H4 (cell line): ENCODE measurements around the gene ZNF845. TPM values are rescaled to one million over a fixed set of nuclear protein-coding genes. Genes with fewer than 3 reads are reported as not detected.
"Not testable (repeated sequence)": the region's sequence is repeated elsewhere in the genome, so short reads cannot be mapped to it uniquely, and the experiment has no call there.

Experiments used
- DNase-seq: peaks from one replicate; pipeline ENCODE4 v3.0.0-alpha.2; 2015; ENCODE audit warnings: low spot score
- total RNA-seq: library from RNA; depleted of rRNA; stranded (reverse); fragments of >200 nt; shearing (Covaris generic); gene quantifications from 2 replicates; pipeline ENCODE4 v1.2.3, GENCODE V29; 2014; rRNA removed

ZNF845 gene
- 6.8 and 7.9 TPM in 2 replicates for total RNA-seq

GRCh38 chr19:53333463-53334449 is at the start of gene ZNF845:
TSS of gene ZNF845 (plus strand) at chr19:53333749. CDS start at chr19:53341308, 7,559 bp downstream.
- DNase-seq = peak; percentile 86

GRCh38 chr19:53285087-53285486 is 48.5 kb upstream of the ZNF845 start:
- no peak for DNase-seq

- DNase-seq = no peak
Observed at GRCh38 chr19:53290758-53291549, 42.6 kb upstream of the ZNF845 start.

GRCh38 chr19:53294786-53295441 is 38.6 kb upstream of the ZNF845 start:
- no peak for DNase-seq

GRCh38 chr19:53301341-53301740 is 32.2 kb upstream of the ZNF845 start:
- DNase-seq = not testable (repeated sequence)

- DNase-seq = no peak
Observed at GRCh38 chr19:53308339-53308811, 25.2 kb upstream of the ZNF845 start.

DNA sequence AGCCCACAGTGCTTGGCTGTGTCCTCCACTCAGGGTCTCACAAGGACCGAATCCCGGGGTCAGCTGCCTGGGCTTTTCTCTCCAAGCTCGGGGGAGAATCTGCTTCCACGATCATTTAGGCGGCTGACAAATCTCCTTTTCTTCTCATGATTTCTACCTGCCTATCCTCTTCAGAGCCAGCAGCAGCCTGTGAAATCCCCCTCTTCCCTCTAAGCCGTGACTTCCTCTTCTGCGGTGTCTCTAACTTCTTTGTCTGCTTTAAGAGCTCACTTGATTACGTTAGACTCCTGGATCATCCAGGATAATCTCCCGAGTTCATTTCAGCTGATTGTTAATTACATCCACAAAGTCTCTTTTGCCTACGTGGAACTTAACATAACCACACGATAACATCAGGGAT is 22.5 kb upstream of the ZNF845 start:
- DNase-seq = no peak

DNA sequence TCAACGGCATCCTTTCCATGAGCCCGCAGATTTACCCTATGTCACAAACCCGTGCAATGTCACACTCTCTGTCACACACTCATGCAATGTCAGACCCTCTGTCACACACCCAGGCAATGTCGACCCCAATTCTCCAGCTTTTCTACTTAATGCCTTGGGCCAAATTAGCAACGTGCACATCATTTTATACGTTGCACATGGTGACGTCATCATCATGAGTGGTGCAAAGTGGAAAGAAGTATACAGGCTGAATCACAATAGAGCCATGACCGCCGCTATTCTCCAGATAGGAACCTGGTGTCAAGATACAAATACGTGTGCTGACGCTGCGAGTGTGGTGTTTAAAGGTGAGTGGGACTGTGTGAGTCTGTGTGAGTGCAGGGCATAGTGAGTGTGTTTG is 21.7 kb upstream of the ZNF845 start:
- DNase-seq = no peak

- DNase-seq = no peak
Observed at GRCh38 chr19:53328967-53329366, 4.6 kb upstream of the ZNF845 start.

DNA sequence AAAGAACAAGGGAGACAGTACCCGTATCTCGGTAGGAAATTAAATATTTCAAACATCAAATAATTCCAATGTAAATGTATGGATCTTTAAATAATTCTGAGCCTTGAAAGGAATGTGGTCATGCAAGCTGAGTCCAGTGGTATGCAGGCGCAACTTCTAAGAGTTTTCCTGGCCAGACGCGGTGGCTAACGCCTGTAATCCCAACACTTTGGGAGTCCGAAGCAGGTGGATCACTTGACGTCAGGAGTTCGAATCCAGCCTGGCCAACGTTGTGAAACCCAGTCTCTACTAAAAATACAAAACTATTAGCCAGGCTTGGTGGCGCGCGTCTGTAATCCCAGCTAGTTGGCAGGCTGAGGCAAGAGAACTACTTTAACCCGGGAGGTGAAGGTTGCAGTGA is 1.1 kb upstream of the ZNF845 start:
- DNase-seq = no peak

GRCh38 chr19:53333066-53333462 is 485 bp upstream of the ZNF845 start:
- peak; percentile 35 for DNase-seq

DNA sequence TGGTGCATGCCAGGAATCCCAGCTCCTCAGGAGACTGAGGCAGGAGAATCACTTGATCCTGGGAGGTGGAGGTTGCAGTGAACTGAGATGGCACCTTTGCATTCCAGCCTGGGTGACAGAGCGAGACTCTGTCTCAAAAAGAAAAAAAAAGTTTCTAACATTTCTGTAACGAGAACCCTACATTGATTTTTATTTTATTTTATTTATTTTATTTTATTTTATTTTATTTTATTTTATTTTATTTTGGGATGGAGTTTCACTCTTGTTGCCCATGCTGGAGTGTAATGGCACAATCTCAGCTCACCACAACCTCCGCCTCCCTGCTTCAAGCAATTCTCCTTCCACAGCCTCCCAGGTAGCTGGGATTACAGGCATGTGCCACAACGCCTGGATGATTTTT is 10.9 kb downstream of the ZNF845 start:
- not testable (repeated sequence) for DNase-seq

DNA sequence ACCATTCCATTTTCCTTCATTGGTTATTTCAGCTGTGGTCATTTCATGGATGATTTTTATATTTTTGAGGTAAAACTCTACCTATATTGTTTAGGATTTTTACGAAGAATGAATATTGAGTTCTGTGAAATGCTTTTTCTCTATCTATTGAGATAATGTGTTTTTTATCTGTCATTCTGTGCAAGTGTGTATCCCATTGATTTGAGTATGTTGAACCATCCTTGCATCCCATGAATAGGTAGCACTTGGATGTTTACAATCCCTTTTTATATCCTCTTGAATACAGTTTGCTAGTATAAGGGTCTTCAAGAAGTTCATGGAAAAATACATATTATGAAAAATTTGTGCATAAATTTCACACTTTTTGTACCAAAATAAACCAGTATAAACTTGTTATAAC is 22.2 kb downstream of the ZNF845 start:
- no peak for DNase-seq

DNA sequence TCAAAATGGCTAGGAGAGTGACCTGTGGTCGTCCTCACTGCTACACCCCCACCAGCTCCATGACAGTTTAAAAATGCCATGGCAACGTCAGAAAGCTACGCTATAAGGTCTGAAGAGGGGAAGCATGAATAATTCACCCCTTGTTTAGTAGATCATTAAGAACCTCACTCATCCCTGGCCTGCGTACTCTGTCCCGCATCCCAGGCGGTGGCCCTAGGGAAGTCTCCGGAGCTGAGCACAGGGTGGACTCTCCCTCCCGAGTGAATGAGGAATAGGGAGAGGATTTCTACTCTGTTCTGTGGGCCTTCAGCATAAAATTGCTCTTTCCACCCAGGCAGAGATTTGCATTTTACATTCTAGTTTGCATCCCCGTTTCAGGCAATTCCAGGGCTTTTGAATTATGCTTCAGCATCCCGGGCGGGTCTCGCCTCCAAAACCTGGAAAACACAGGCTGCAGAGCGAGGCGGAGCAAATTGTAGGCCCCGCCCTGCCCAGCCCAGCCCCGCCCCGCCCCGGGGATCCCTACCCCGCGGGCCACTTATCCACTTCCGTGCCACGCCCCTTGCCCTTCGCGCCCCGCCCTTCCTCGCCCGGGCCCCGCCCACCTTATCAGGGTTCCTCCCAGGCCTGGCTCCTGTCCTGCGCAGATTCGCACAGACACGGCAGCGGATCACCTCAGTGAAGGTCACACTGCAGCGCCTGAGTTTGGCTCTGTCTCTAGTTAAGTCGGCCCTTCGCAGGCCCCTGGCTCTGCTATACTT is 24.5 kb downstream of the ZNF845 start:
- DNase-seq = no peak

GRCh38 chr19:53360056-53360455 is 26.5 kb downstream of the ZNF845 start:
- DNase-seq = not testable (repeated sequence)

DNA sequence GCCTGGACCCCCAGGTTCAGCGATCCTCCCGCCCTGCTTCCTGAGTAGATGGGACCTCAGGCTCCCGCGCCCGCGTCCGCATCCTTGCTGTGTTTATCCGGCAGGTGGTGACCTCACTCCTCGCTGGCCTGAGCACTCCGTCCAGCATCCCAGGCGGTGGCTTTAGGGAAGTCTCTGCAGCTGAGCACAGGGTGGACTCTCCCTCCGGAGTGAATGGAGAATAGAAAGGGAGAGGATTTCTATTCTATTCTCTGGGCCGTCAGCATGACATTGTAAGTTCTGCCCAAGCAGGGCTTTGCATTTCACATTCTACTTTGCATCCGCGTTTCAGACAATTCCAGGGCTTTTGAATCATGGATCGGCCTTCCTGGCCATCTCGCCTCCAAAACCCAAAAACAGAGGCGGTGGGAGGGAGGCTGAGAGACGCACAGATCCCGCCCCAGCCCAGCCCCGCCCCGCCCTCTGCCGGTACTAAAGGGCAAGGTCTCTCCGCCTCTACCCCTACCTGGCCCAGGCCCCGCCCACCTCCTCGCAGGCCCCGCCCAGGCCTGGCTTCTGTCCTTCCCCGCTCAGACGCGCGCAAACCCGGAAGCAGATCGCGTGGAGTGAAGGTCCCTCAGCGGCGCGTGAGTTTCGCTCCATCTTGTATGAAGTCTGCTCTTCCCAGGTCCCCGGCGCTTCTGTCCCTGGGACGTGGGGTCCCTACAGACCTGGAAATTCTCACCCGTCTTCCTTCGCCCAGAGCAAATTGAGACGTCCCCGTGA is 31.8 kb downstream of the ZNF845 start, which contains the start of gene ZNF525:
Gene ZNF525 (plus strand): TSS at position 572 of the 765 bp plus-strand sequence. CDS start 6,577 bp downstream, outside the sequence.
- peak; percentile 39 for DNase-seq

GRCh38 chr19:53365899-53366493 is 32.4 kb downstream of the ZNF845 start:
- DNase-seq = no peak

- no peak for DNase-seq
Observed at GRCh38 chr19:53372196-53372595, 38.6 kb downstream of the ZNF845 start.

GRCh38 chr19:53374288-53374687 is 40.7 kb downstream of the ZNF845 start:
- no peak for DNase-seq

GRCh38 chr19:53374743-53375142 is 41.2 kb downstream of the ZNF845 start:
- DNase-seq = no peak
